Mucosa of descending colon (tissue), 3 donors: ENCODE measurements around the gene TGFA. TPM values are rescaled to one million over a fixed set of nuclear protein-coding genes. Genes with fewer than 3 reads are reported as not detected.
A peak's percentile ranks its signal among the peaks of the same experiment; 100 is the strongest.

Source experiments
- ATAC-seq: fragments of 200-7000 bp; cut with Tn5 transposase; one replicate; pipeline ENCODE4 v1.9.1; 2020; ENCODE audit warnings: mild to moderate bottlenecking, moderate library complexity
- DNase-seq, 3 donors: peaks; one replicate each; pipeline ENCODE4 v3.0.0-alpha.2; 2020
- H3K36me3 ChIP-seq: fragments of 200-600 bp; one replicate; pipeline ENCODE4 v1.8.0; 2021; ENCODE audit warnings: low read depth, mild to moderate bottlenecking
- H3K4me1 ChIP-seq: fragments of 200-600 bp; one replicate; pipeline ENCODE4 v1.8.0; 2021; ENCODE audit warnings: low read depth, mild to moderate bottlenecking
- H3K4me3 ChIP-seq: fragments of 200-600 bp; one replicate; pipeline ENCODE4 v1.8.0; 2021; ENCODE audit warnings: mild to moderate bottlenecking
- H3K9me3 ChIP-seq: fragments of 200-600 bp; one replicate; pipeline ENCODE4 v1.8.0; 2021; ENCODE audit warnings: mild to moderate bottlenecking
- CTCF ChIP-seq: fragments of 200-600 bp; IDR thresholded peaks from one replicate; pipeline ENCODE4 v1.8.0; 2022; ENCODE audit warnings: antibody characterized with exemption, mild to moderate bottlenecking
- intact Hi-C, 2 donors: fragments of 100-400 bp; cut with DNase I in 1 of 2; cut with micrococcal nuclease in 1 of 2; formaldehyde crosslinking; loops; one replicate each; pipeline versions ENCODE4 v1.11.0 to v1.11.1; 2022; cut with DNase I, micrococcal nuclease
- total RNA-seq, 3 donors: library from RNA; stranded (reverse); fragmentation: NEBNext Ultra II Directional in 2 of 3; extraction: Animal tissue kit (Norgen Biotek cat#: 25700) in 2 of 3; gene quantifications; one replicate each; pipeline versions ENCODE4 v1.2.1 to v1.2.4, GENCODE V29; 2021 to 2023
- donor health status: DM: no; HTN: no; CAD: no; lungs with moderate emphysema.
- donor health status: DM: no; HTN: no; CAD: no.
- donor health status: DM: no; HTN: yes; CAD: no.

TGFA gene
- total RNA-seq, 3 donors from 2014 or later: 13.5 to 33.5 (median 24.7) TPM

DNA sequence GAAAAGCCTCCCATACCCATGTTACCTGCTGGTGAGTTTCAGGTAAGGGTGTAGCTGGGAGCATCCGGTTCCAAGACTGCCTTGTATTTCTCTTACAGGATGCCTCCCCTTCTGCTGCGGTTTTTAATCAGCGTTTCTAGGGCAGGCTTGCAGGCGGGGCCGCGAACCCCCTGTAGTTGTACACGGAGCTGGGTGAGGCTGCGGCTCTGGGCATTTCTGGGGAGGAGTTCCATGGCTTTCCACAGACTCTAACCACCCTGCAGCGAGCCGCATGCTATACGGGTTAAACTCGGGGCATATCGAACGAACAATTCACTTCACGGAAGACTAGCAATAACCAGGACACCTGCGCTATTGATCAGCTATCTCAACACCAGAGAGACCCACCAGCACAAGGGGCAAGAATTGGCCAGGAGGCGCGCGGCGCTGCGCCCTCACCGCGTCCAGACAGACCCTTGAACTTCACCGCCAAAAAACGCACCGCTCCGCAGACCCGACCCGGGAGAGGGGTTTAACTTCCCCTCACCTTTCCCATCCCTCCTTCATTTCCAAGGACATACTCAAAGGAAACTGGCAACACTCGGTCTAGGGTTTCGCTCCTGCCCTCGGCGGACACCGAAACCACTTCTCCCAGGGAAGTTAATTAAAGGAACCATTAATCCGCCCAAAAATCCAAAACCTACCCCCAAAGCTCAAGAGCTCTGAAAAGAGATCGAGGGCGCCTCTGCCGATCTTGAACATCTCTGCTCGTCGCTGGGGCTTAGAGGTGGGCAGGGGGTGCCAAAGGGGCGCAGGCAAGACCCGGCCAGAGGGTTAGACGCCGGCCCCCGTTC, 909 bp downstream of the TGFA start:
- H3K9me3 ChIP-seq: no peaks in the 10 kb centered on the region
- ATAC-seq (no peak), DNase-seq (peak in 2 of 3 donors; percentile 32 to 59)
- H3K36me3 ChIP-seq: no peaks in the 10 kb centered on the region
- peak overlapping the region; percentile 25 for H3K4me3 ChIP-seq
- no peak for TF ChIP-seq CTCF
- intact Hi-C loops: no loop called here
- peaks cover 25% of the 10 kb centered on the region for H3K4me1 ChIP-seq

DNA sequence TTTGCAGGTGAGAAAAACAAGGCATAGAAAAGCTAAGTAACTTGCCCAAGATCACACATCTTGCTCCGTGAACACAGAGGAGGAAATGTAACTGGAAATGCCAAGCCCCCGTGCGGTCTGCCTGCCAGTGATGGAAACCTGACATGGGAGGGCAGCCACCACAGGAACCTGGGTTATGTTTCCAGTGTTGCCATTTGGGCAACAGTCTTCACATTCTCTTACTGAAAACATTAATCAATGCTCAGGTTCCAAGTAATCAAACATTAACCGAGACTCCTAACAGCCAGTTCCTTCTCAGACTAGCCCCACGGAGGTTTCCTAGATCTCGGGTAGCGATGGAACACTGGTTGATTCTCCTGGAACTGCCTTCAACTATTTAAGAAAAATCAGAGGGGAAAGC, 2.5 kb downstream of the TGFA start:
- ATAC-seq (no peak), DNase-seq (no peak)
- Histone ChIP-seq H3K9me3 (no peaks in the 10 kb centered on the region), H3K4me3 (no peak overlapping the region), H3K36me3 (no peaks in the 10 kb centered on the region), H3K4me1 (peaks cover 17% of the 10 kb centered on the region)
- intact Hi-C loops: no loop called here
- no peak for TF ChIP-seq CTCF

DNA sequence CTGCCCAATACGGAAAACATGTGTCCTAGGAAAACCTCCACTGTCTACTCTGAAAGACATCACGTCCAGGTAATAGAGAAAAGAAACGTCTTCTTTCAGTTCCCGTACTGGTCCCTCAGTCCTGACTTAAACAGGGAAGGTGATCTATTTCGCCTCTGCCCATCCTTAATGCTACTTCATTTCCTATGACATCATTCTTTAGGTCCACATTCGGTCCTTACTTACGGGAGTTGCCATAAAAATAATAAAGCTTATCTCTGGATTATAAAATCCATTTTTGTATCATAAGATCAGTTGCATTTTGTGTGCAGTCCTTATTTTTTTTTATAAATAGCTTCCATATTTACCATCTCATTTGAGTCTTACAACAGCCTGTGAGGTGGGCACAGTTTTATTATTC, 3.7 kb downstream of the TGFA start:
- Histone ChIP-seq H3K36me3 (no peaks in the 10 kb centered on the region), H3K4me1 (peaks cover 17% of the 10 kb centered on the region), H3K9me3 (no peaks in the 10 kb centered on the region), H3K4me3 (no peak overlapping the region)
- intact Hi-C loops: no loop called here
- ATAC-seq (no peak), DNase-seq (no peak)
- TF ChIP-seq CTCF: no peak

DNA sequence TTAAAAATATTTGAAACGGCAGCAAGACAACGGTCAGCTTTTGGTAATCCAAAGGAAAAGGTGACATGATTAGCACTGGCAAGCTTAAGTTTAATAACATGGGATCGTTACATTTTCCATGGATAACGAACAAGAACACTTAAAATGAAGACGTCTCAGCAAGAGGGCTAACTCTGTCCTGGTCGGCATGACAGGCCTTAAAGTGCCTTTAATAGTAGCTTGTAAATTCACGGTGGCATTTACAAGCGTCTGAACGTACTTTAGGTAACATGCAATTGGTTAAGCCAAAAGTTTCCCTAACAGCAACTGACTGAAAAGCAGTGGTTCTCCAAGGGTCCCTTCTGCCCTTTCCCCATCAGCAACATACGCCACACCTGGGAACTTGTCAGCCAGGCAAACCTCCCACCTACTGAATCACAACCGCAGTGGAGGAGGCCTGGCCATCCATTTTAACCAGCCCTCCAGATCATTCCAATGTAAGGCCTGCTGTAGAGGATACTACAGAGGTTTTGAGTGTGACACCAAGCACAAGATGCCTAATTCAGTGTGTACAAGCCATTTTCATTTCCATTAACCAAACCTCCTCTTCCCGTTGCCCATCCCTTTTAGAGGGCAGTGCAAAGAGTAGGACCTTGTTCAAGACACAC, 4.4 kb downstream of the TGFA start:
- no peak for TF ChIP-seq CTCF
- Histone ChIP-seq H3K4me1 (peaks cover 11% of the 10 kb centered on the region), H3K36me3 (no peaks in the 10 kb centered on the region), H3K9me3 (no peaks in the 10 kb centered on the region), H3K4me3 (no peak overlapping the region)
- DNase-seq (no peak), ATAC-seq (no peak)
- intact Hi-C loops: no loop called here

GRCh38 chr2:70548233-70548632, 5.4 kb downstream of the TGFA start:
- no peak for DNase-seq
- Histone ChIP-seq H3K4me3 (no peak overlapping the region), H3K36me3 (no peaks in the 10 kb centered on the region), H3K4me1 (peaks cover 11% of the 10 kb centered on the region), H3K9me3 (no peaks in the 10 kb centered on the region)
- no peak for TF ChIP-seq CTCF
- intact Hi-C loops: no loop called here
- ATAC-seq: no peak
